Fibroblast of skin of abdomen (primary cell): ENCODE results near the gene LMAN1L.
A peak's percentile ranks its signal among the peaks of the same experiment; 100 is the strongest.
"Not testable (repeated sequence)": the region's sequence is repeated elsewhere in the genome, so short reads cannot be mapped to it uniquely, and the experiment has no call there.

Source experiments
- DNase-seq: peaks from one replicate; pipeline ENCODE4 v3.0.0-alpha.2; 2013

Gene LMAN1L

DNA sequence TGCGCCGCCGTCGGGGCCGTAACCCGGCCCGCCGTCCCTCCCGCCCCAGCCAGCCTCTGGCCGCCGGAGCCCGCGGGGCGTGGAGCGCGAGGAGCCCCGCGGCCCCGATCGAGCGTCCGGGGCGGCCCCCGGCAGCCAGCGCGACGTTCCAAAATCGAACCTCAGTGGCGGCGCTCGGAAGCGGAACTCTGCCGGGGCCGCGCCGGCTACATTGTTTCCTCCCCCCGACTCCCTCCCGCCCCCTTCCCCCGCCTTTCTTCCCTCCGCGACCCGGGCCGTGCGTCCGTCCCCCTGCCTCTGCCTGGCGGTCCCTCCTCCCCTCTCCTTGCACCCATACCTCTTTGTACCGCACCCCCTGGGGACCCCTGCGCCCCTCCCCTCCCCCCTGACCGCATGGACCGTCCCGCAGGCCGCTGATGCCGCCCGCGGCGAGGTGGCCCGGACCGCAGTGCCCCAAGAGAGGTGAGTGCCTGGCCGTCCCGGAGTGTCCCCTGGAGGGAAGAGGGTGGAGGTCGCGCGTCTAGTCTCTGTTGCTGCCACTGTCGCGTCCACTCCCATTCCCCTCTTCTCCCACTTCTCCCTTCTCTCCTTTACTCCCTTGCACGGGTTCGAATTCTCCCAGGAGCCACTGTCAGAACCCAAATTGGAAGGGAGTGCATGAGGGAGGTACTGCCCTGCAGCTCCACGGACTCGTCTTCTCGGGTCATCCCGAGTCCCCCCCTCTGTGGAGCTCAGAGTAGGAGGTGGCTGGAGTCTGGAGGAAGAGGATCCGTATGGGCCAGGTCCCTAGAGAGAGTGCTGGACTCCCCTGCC, 30.2 kb upstream of the LMAN1L start:
- no peak for DNase-seq

DNA sequence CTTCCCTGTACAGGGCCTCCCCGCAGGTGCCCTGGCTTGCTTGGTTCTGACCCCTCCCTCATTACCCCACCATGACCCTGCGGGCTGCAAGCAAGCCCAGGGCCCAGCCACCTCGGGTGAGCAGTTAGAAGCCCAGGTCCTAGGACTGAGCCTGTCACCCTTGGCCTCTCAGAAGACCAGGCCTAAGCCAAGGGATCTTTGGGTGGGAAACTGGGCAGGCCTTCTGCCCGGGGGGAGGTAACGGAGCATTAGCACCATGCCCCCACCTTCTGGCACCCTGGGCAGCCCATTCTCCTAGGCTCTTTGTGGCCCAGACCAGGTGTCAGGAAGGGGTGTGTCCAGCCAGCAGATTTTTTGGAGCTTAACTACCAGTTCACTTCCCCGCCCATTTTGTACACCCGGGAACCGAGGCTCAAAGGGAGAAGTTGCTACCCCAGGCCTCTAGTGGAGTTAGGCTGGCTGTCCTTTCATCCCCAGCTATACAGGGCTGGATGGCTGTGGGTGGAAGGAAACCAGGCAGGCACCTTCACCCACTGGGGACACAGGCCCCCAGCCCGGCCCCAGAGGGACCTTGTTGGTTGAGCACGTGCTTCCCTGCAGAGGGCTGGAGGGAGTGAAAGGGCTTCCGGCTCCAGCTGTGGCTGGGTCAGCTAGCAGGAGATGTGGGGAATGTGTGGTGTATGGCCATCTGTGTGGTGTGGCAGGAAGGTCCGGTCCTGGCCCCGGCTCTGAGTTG, 29.4 kb upstream of the LMAN1L start:
- DNase-seq: no peak

DNA sequence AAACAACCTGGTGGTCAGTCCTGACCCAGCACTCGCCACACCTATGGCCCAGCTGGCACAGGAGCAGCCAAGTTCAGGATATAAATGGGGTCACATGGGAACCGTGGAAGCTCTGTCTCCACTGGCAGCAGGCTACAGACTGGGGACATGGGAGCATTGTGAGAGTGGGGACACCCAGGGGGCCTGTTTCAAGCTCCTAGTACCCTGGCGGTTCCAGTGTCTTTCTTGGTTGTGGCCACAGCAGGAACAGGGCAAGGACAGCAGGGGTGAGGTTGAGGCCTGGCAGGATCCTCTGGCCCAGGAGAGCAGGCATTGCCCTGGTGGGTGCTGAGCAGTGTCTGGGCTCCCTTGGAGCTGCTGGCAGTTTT, 28.8 kb upstream of the LMAN1L start:
- no peak for DNase-seq

DNA sequence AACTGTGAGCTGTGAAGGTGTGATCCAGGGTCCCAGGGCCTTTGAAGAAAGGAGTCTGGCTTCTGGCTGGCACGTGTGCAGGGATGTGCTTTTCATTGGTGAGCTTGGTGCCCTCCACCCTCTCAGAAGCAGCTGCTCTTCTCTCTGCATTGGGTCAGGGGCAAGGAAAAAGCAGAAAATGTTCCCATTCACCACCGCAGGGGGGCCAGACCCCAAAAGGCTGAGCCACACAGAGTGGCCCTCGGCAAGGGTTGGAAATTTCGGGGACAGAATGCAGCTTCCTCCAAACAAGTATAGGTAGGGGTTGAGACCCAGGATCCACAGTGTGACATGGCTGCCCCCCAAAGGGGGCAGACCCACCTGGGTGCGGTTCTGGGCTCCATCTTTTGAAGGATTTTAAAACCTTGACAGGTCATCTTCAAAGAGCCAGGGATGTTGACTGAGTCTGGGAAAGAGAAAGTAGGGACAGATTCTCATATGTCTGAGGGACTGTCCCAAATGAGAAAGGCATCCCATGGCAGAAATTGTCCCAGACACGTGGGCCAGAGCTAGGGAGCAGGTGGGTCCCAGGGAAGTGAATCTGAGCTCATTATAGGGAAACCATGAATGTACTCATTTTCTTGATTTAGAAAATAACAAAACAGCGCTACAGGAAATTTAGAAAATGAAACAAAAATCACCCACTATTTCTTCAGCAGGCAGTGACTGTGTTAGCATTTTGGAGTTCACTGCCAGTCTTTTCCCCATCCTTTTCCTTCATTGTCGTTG, 28.0 kb upstream of the LMAN1L start:
- DNase-seq: no peak

DNA sequence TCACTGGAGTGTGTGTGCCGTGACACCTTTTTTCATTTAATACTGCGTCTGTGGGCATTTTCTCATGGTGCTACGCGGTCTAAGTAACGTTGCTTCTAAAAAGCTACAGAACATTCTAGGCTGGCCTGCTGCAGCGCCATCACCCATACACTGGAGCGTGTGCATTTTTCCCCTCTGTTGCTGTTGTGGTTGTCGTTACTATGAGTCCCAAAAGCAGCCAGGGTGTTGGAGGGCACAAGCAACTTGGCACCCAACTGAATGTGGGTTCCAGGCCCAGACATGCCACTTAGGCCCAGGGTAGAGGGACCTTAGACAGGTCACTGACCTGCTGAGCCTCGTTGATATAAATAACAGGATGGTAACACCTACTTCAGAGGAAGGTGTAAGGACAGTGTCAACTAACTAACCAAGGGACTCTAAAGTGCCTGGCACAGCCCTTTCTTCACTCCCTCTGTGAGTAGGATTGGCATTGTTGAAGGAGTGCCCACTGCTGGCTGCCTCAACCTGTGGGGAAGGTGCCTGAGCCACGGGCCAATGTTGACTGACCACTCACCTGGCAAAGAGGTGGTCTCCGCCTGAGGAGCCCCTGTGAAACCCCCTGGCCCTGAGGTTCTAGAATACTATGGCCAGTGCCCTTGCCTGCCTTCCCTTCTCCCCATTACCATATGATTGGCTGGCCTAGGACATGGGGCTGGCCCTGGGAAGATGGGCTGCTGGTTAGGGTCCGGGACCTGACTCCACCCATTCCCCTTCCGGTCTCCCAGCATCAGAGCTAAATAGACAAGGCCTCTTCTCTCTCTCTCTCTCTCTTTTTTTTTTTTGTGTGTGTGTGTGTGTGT, 27.2 kb upstream of the LMAN1L start:
- no peak for DNase-seq

DNA sequence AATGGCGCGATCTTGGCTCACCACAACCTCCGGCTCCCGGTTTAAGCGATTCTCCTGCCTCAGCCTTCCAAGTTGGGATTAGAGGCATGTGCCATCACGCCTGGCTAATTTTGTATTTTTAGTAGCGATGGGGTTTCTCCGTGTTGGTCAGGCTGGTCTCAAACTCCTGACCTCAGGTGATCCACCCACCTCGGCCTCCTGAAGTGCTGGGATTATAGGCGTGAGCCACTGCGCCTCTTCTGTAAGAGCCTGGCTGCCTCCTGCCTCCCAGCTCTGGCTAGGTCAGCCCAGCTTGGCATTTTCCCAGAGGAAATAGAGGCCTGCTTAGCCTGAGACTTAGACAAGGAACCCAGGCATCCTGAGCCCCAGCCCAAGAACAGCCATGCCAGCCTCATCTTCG, 26.6 kb upstream of the LMAN1L start:
- DNase-seq: not testable (repeated sequence)

DNA sequence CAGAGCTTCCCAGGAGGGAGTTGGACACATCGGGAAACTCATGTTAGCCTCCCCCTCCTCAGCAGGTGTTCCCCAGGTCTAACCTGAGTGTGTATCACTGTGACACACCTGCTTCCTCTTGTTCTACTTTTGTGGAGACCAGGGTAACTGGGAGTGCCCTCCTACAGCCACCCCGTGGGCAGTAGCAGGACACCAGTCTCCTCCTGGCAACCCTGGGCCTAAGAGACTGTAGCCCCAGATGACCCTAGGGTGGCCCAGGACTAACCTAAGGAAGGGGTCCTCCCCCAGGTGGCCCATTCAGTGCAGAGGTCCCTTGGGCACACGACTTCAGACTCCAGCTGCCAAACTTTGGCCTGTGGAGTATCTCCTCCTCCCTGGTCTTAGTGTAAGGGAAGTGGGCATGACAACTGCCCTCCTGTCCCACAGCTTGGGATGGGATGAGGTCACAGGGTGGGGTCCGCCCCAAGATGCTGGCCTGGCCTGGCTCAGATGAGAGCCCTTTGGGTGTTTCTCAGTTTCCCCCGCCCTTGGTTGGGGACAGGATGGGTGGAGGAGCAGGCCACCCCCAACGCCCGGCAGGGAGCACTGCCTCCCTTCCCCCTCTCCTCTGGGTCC, 26.0 kb upstream of the LMAN1L start:
- DNase-seq: no peak

DNA sequence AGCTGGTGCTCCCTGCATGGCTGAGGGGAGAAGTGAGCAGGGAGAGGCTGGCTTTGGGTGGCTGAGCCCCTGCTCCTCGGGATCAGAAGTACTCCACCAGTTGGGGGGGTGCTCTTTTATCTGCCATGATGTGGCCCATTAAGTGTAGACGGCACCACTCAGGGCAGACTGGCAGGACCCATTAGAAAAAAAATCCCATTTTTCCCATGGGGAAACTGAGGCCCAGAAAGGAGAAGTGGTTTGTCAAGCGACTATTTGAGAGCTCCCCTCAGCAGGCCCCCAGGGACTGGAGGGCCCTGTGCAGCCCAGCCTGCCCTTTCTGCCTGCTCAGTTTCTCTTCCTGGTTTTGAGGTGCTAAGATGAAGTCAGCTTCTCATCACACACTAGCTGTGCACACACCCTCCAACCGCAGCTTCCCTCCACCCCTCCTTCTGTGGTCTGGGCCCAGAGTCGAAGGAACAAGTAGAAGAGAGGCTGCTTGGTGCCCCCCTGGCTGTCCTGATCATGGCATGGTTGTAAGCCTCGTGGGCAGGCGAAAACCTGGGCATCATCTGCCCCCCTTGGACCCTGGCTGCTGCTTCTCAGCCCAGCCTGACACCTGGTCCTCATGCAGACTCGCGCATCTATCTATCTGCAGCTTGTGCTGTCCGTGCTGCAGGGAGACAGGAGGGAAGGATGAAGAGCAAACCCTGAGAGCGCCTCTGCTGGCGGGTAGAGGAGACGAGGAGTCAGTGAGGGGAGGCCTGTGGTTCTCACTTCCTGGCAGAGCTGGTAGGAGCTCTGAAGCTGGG, 25.2 kb upstream of the LMAN1L start:
- peak; percentile 60 for DNase-seq

DNA sequence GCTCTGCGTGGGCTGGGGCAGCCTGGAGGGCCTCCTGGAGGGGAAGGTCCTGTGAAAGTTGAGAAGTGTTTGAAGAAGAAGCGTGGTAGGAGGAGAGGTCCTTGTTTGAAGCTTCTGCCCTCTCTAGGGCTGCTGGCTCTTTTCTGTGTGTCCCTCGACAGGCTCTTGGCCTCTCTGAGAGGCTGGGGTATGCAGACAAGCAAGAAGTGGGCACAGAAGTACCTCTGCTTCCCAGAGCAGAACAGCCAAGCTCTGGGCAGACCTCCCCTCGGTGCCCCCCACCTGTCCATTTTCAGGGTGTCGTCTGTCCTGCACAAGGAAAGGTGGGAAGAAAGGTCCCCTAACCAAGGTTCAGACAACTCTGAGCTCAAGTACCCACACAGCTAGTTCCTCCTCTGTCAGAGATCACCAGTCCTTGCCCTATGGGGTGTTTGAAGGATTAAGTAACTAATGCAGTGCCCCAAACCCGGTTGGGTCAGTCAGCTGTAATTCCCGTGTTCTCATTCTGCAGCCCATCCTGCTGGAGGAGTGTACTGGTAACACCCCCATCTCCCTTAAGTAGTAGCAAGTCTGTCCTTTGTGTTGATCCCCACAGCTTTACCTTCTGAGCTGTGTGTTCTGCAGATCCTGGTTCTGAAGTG, 24.5 kb upstream of the LMAN1L start:
- DNase-seq: no peak

DNA sequence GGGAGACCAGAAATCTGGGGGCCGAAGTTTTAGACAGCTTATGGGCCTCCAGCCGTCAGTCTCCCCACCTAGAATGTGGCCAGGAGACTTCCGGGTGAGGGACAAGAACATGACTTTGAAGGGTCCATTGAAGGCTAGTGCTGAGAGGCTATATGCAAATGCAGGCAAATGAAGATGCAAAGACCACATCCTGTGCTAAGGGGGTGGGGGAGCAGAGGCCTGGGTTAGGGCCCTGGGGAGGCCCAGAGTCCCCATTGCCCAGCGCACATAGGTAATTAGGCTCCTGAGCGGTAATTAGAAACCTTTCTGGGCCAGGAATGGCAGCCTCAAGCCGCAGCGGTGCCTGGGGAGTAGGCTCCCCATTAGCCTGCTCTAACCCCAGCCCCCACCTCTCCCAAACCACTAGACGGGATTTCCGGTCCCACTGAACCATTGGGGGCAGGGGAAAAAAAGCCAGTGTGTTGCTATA, 23.9 kb upstream of the LMAN1L start:
- DNase-seq: no peak

DNA sequence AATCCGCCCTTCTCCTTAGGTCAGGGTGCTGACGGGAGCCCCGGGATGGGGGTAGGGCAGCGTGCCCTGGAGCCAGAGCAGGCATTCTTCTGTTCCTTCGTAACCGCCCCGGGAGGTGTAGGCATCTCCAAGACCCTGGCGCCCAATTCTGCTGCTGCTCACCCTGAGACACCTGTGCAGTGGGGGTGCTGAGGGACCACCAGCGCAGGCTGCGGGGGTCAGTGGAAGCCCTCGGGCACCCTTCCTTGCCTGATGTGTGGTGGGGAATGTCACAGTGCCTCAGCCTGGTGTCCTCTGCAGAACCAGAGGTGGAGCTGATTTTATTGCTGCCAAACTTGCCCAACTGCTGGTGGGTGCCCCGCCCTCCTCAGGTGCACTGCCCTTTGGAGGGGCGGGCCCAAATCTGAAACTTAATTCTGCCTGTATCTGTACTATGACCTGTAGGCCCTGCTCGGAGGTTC, 23.4 kb upstream of the LMAN1L start:
- DNase-seq: no peak

DNA sequence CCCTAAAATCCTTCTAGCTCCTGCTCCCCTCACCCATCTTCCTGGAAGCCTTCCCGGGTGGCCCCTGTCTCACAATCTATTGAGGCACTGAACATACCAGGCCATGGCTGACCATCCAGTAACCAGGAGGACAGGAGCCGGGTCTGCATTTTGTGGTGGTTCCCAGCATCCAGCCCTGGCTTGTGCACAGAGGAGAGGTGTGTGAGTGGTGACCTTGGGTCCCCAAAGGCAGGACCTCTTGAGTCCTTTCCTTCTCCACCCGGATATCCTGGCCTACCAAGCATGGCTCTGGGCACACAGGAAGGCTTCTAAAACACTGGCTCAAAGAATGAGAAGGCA, 22.9 kb upstream of the LMAN1L start:
- no peak for DNase-seq

DNA sequence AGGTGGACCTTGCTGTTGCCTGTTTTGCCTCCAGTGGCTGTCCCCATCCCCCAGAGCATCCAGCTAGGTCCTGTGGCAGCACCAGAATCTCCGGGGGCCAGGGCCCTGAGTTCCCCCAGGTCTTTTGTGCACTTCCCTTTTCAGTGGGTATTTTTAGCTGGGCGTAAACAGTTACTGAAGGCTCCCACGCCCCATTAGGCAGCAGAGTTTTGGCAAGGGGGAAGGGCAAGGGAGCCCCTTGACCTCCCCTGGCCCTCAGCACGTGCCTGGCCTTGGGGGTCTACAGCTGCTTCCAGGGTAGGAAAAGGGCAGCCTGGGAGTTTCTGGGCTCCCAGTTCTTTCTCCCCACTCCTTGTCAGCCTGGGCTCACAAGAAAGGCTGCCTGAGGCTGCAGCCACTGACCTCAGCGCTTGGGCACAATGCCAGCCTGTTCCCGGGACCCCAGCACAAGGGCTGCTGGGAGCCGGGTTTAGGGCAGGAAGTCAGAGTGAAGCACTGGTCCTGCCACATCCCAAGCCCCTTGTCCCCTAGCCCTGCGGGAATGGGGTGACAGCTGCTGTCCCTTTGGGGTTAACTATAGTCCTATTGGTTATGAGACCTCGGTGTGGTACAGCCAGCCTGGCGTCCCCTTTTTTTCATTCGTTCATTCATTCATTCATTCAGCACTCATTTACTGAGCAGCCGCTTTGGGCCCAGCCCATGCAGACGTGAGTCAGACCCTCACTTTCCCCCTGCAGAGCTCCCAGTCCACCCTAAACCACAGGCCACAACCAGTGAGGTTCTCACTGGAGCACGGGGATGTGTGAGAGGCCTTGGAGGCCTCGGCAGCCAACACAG, 22.3 kb upstream of the LMAN1L start:
- peak; percentile 70 for DNase-seq

DNA sequence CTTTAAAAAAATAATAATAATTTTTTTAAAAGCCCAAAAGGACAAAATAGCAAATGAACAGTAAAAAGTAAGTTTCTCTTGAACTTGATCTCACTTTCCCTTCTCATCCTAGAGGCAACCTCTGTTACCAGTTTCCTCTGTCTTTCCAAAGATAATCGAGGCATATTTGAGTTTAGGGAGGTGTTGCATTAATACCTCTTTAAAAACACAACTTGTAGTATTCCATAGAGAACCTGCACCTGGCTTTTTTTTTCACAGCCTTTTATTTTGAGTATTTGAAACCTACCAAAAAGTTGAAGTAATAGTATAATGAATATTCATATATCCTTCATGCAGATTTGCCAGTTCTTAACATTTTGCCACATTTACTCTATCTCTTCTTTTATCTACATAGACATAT, 21.6 kb upstream of the LMAN1L start:
- no peak for DNase-seq

DNA sequence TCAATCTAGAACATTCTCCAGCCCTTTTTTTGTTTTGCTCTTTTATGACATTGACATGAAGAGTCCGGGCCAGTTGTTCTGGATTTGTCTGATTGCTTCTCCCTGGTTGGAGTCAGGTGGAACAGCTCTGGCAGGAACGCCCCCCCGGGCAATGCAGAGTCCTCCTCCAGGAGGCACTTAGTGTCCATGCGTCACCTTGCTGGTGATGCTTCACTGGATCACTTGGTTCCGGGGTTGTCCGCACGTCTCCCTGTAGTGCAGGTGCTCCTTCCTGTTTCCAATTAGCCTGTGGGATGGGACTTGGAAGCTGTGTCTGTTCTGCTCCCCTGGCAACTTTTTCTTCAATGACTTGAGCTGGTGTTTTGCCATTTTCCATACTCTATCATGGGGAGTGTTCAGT, 21.0 kb upstream of the LMAN1L start:
- no peak for DNase-seq

DNA sequence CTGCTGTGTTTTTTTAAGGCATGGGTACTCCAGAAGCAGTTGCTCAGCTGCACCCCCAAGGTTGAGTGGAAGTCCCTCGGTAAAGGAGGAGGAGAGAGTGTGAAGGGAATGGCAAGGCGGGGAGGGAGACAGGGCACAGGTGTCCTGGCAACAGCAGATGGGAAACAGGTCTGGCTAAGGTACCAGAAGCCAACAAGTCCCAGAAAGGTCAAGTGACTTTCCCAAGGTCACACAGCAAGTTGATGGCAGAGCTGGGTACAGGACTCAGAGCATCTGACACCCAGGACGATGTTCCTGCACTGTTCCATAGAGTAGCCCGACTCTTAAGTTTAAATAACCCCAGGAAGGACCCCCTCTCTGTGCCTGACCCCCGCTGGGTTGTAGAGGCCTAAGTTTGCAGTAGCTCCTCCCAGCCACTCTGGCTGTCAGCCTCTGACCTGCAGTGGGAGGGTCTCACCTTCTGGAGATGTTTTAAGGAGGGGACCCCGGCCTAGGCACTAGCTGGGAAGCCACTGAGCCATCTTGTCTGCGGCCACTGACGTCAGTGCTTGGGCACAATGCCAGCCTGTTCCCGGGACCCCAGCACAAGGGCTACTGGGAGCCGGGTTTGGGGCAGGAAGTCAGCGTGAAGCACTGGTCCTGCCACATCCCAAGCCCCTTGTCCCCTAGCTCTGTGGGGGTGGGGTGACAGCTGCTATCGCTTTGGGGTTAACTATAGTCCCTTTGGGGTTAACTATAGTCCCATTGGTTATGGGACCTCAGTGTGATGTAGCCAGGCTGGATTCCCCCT, 20.2 kb upstream of the LMAN1L start:
- DNase-seq: no peak

DNA sequence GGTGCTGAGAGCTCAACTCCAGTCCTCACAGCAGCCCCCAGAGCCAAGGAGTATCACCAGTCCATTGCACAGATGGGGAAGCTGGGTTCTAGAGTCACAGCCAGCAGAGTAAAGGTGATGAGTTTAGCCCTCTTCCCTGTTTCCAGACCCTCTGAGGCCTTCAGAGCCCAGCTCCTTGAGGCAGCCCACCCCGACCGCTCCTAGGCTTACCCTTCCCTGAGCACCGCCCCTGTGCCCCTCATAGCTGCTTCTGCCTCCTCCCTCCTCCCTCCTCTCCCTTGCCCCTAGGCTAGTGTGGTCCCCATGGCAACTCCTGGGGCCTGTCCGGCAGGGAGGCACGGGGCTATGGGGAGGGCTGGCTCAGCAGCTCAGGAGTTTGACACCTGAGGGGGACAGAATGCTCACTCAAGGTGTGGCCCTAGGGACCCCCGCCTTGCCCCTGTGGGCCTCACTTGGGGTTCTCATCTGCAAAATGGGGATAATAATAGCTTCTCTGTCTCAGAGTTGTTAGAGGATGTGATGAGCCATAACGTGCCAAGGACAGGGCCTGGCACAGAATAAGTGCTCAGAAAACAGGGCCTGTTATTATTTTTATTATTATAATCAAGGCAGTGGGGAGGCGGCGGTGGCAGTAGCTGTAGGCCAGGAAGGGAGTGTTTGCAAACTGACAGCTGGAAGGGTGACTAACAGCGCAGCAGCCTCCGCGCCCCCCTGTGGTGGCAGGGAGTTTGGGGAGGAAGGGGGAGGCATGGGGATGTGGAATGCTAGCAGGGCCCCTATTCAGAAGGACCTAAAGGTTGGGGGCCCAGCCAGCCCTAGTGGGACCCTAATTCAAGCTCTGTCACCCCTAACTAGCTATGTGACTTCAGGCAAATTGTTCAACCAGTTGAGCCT, 19.3 kb upstream of the LMAN1L start:
- no peak for DNase-seq
